HepG2 (cell line): ENCODE results near the gene PAN2.
"Not testable (repeated sequence)": the region's sequence is repeated elsewhere in the genome, so short reads cannot be mapped to it uniquely, and the experiment has no call there.

ENCODE experiments used
- ARNT2 ChIP-seq: sonication (generic); formaldehyde crosslinking; IDR thresholded peaks from 2 replicates; pipeline ENCODE4 v1.8.0; 2022; ENCODE audit warnings: mild to moderate bottlenecking, low read depth, missing genetic modification reagents, moderate library complexity
- DMAP1 ChIP-seq: IDR thresholded peaks from 2 replicates; pipeline ENCODE4 v1.6.1; 2016
- FOXM1 ChIP-seq: sonication (generic); formaldehyde crosslinking; IDR thresholded peaks from 2 replicates; pipeline ENCODE4 v1.5.0; 2020; ENCODE audit warnings: missing genetic modification reagents
- GABPB1 ChIP-seq: IDR thresholded peaks from 2 replicates; pipeline ENCODE4 v1.6.1; 2016; ENCODE audit warnings: mild to moderate bottlenecking, missing genetic modification reagents, moderate library complexity, missing compliant biosample characterization
- HMG20A ChIP-seq: IDR thresholded peaks from 2 replicates; pipeline ENCODE4 v1.6.1; 2016; ENCODE audit warnings: borderline replicate concordance
- KAT2B ChIP-seq: fragments of 150-350 bp; IDR thresholded peaks from 2 replicates; pipeline ENCODE4 v1.6.1; 2014; ENCODE audit warnings: low read depth, low read length, borderline replicate concordance
- PBX2 ChIP-seq: IDR thresholded peaks from 2 replicates; pipeline ENCODE4 v1.6.1; 2016; ENCODE audit warnings: control low read depth
- POLR2A ChIP-seq, 2 experiments: IDR thresholded peaks; 2 replicates each; pipeline ENCODE4 v1.6.1; 2011; ENCODE audit warnings: low read depth in 2 of 2, low read length in 2 of 2, mild to moderate bottlenecking in 1 of 2, moderate library complexity in 1 of 2; ENCODE audit not compliant: insufficient read depth in 1 of 2
- POLR2G ChIP-seq: fragments of 200-400 bp; formaldehyde crosslinking; IDR thresholded peaks from 2 replicates; pipeline ENCODE4 v1.6.1; 2018; ENCODE audit warnings: mild to moderate bottlenecking, low read depth, low read length, moderate library complexity
- PREB ChIP-seq: sonication (generic); formaldehyde crosslinking; IDR thresholded peaks from 2 replicates; pipeline ENCODE4 v1.4.0; 2020; ENCODE audit warnings: missing genetic modification reagents
- RBM39 ChIP-seq: fragments of 200-400 bp; formaldehyde crosslinking; IDR thresholded peaks from one replicate; pipeline ENCODE4 v1.6.1; 2018; ENCODE audit warnings: antibody characterized with exemption, mild to moderate bottlenecking, low read depth, low read length; ENCODE audit not compliant: poor library complexity, severe bottlenecking
- ZNF7 ChIP-seq: IDR thresholded peaks from 2 replicates; pipeline ENCODE4 v1.6.1; 2016; ENCODE audit warnings: missing biosample characterization, missing genetic modification reagents

- not testable (repeated sequence) for TF ChIP-seq GABPB1 (CRISPR knock-in tag); KAT2B; PBX2 (CRISPR knock-in tag); RBM39; FOXM1 (CRISPR knock-in tag); ZNF7 (CRISPR knock-in tag); DMAP1 (CRISPR knock-in tag); PREB (CRISPR knock-in tag); HMG20A (CRISPR knock-in tag); POLR2A (IDR thresholded peaks at IDR 0.05; ENCODE audit: insufficient read depth in 1 of 2, low read depth in 2 of 2, low read length in 2 of 2); ARNT2 (CRISPR knock-in tag)
- peak; percentile 31; the same call in 1 of the 2 replicates for TF ChIP-seq POLR2G
These were observed 61.3 kb downstream of the PAN2 start for GRCh38 chr12:56272468-56272867.
